H9 (cell line): ENCODE results near the gene STAMBPL1. TPM values are rescaled to one million over a fixed set of nuclear protein-coding genes. Genes with fewer than 3 reads are reported as not detected.

ENCODE experiments used
- DNase-seq: peaks from one replicate; pipeline ENCODE4 v3.0.0-alpha.2; 2017
- H2AFZ ChIP-seq: one replicate; pipeline ENCODE4 v1.6.1; 2013; ENCODE audit warnings: mild to moderate bottlenecking, low read length, control low read depth, moderate library complexity
- H2AK5ac ChIP-seq: 2 replicates; pipeline ENCODE4 v1.6.1; 2013; ENCODE audit warnings: low read length, control low read depth, mixed read lengths; ENCODE audit not compliant: insufficient read length
- H2BK120ac ChIP-seq: one replicate; pipeline ENCODE4 v1.6.1; 2013; ENCODE audit warnings: low read depth, mild to moderate bottlenecking, low read length, control low read depth, inconsistent platforms; ENCODE audit not compliant: poor library complexity, severe bottlenecking
- H2BK12ac ChIP-seq: 2 replicates; pipeline ENCODE4 v1.6.1; 2013; ENCODE audit warnings: low read length, control low read depth, mixed read lengths, low read depth; ENCODE audit not compliant: insufficient read length
- H2BK15ac ChIP-seq: 2 replicates; pipeline ENCODE4 v1.6.1; 2013; ENCODE audit warnings: low read depth, low read length, control low read depth
- H2BK20ac ChIP-seq: one replicate; pipeline ENCODE4 v1.6.1; 2013; ENCODE audit warnings: low read depth, mild to moderate bottlenecking, low read length, control low read depth, inconsistent platforms; ENCODE audit not compliant: poor library complexity, severe bottlenecking
- H2BK5ac ChIP-seq: 2 replicates; pipeline ENCODE4 v1.6.1; 2013; ENCODE audit warnings: low read length, control low read depth, mixed read lengths; ENCODE audit not compliant: insufficient read length
- H3K14ac ChIP-seq: 2 replicates; pipeline ENCODE4 v1.6.1; 2013; ENCODE audit warnings: low read length, control low read depth; ENCODE audit not compliant: insufficient read depth
- H3K18ac ChIP-seq: 2 replicates; pipeline ENCODE4 v1.6.1; 2013; ENCODE audit warnings: low read depth, mild to moderate bottlenecking, mixed read lengths, low read length, control low read depth; ENCODE audit not compliant: insufficient read length
- H3K23ac ChIP-seq: 2 replicates; pipeline ENCODE4 v1.6.1; 2013; ENCODE audit warnings: low read length, control low read depth, mixed read lengths, low read depth; ENCODE audit not compliant: insufficient read length
- H3K23me2 ChIP-seq: 2 replicates; pipeline ENCODE4 v1.6.1; 2013; ENCODE audit warnings: low read depth, mild to moderate bottlenecking, mixed read lengths, low read length, control low read depth; ENCODE audit not compliant: insufficient read length, poor library complexity, severe bottlenecking
- H3K27ac ChIP-seq: 2 replicates; pipeline ENCODE4 v1.5.1; 2013; ENCODE audit warnings: low read length, control low read depth, mixed read lengths, low read depth; ENCODE audit not compliant: insufficient read length
- H3K27me3 ChIP-seq: 2 replicates; pipeline ENCODE4 v1.6.1; 2013; ENCODE audit warnings: low read length, control low read depth, inconsistent platforms; ENCODE audit not compliant: insufficient read depth
- H3K4ac ChIP-seq: 2 replicates; pipeline ENCODE4 v1.6.1; 2013; ENCODE audit warnings: low read depth, mild to moderate bottlenecking, control low read depth, inconsistent platforms, low read length, moderate library complexity
- H3K4me1 ChIP-seq: 2 replicates; pipeline ENCODE4 v1.6.1; 2013; ENCODE audit warnings: low read length, control low read depth, inconsistent platforms; ENCODE audit not compliant: insufficient read depth
- H3K4me2 ChIP-seq: 2 replicates; pipeline ENCODE4 v1.6.1; 2013; ENCODE audit warnings: low read length, control low read depth, mixed read lengths; ENCODE audit not compliant: insufficient read length, insufficient read depth
- H3K56ac ChIP-seq: 2 replicates; pipeline ENCODE4 v1.6.1; 2013; ENCODE audit warnings: low read depth, mild to moderate bottlenecking, mixed read lengths, low read length, control low read depth; ENCODE audit not compliant: insufficient read length
- H3K79me1 ChIP-seq: 2 replicates; pipeline ENCODE4 v1.6.1; 2013; ENCODE audit warnings: low read depth, mild to moderate bottlenecking, moderate library complexity, low read length, control low read depth, inconsistent platforms; ENCODE audit not compliant: insufficient read depth, poor library complexity, severe bottlenecking
- H3K79me2 ChIP-seq: 2 replicates; pipeline ENCODE4 v1.6.1; 2013; ENCODE audit warnings: low read length, control low read depth, inconsistent platforms; ENCODE audit not compliant: insufficient read depth
- H3K9ac ChIP-seq: 2 replicates; pipeline ENCODE4 v1.6.1; 2013; ENCODE audit warnings: low read length, control low read depth, mixed read lengths; ENCODE audit not compliant: insufficient read length; ENCODE audit errors: extremely low read depth
- H3K9me3 ChIP-seq: one replicate; pipeline ENCODE4 v1.6.1; 2013; ENCODE audit warnings: low read depth, low read length, inconsistent platforms; ENCODE audit not compliant: control insufficient read depth
- H3T11ph ChIP-seq: one replicate; pipeline ENCODE4 v1.6.1; 2013; ENCODE audit warnings: mild to moderate bottlenecking, low read length, control low read depth, inconsistent platforms
- H4K20me1 ChIP-seq: one replicate; pipeline ENCODE4 v1.6.1; 2013; ENCODE audit not compliant: control insufficient read depth, insufficient read length, insufficient read depth
- H4K5ac ChIP-seq: 2 replicates; pipeline ENCODE4 v1.6.1; 2013; ENCODE audit warnings: low read depth, mild to moderate bottlenecking, mixed read lengths, low read length, control low read depth; ENCODE audit not compliant: insufficient read length
- H4K8ac ChIP-seq: replicated peaks from 2 replicates; pipeline ENCODE4 v1.6.1; 2013; ENCODE audit warnings: low read length, control low read depth, mixed read lengths, low read depth; ENCODE audit not compliant: insufficient read length
- H4K91ac ChIP-seq: 2 replicates; pipeline ENCODE4 v1.6.1; 2013; ENCODE audit warnings: low read depth, mild to moderate bottlenecking, moderate library complexity, mixed read lengths, low read length, control low read depth; ENCODE audit not compliant: insufficient read length
- H3K27ac Mint-ChIP-seq, 3 experiments: 2 replicates in 2 of 3; 3 replicates in 1 of 3; pipeline ENCODE4 v1.8.0; 2020 to 2021; ENCODE audit warnings: mixed read lengths in 3 of 3, mild to moderate bottlenecking in 1 of 3, moderate library complexity in 1 of 3
- H3K27me3 Mint-ChIP-seq: 2 replicates; pipeline ENCODE4 v1.8.0; 2021; ENCODE audit warnings: low read depth, mild to moderate bottlenecking, moderate library complexity, mixed read lengths
- H3K36me3 Mint-ChIP-seq, 3 experiments: 2 replicates in 2 of 3; 3 replicates in 1 of 3; pipeline ENCODE4 v1.8.0; 2020 to 2021; ENCODE audit warnings: low read depth in 3 of 3, mixed read lengths in 3 of 3; ENCODE audit not compliant: insufficient read depth in 1 of 3
- H3K4me1 Mint-ChIP-seq, 2 experiments: 2 replicates each; pipeline ENCODE4 v1.8.0; 2020; ENCODE audit warnings: mixed read lengths in 2 of 2
- H3K4me3 Mint-ChIP-seq, 2 experiments: 2 replicates in 1 of 2; 3 replicates in 1 of 2; pipeline ENCODE4 v1.8.0; 2020 to 2021; ENCODE audit warnings: mild to moderate bottlenecking in 2 of 2, mixed read lengths in 2 of 2, moderate library complexity in 1 of 2
- H3K9me3 Mint-ChIP-seq, 2 experiments: 2 replicates in 1 of 2; 3 replicates in 1 of 2; pipeline ENCODE4 v1.8.0; 2020; ENCODE audit warnings: mild to moderate bottlenecking in 2 of 2, mixed read lengths in 2 of 2, moderate library complexity in 1 of 2
- WGBS: extraction: QIAGEN DNeasy Blood & Tissue Kit; methylation state at CpG from one replicate; pipeline ENCODE4 v1.1.7; 2013; ENCODE audit warnings: missing lambda C conversion rate, low lambda C conversion rate, mixed read lengths; ENCODE audit not compliant: insufficient read length; ENCODE audit errors: extremely low coverage; 5-methylcytosine and 5-hydroxymethylcytosine counted together
- total RNA-seq: library from RNA; stranded (reverse); gene quantifications from 2 replicates; pipeline ENCODE4 v1.2.1, GENCODE V29; 2021
- TF ChIP-seq, protein P1 (sequence below): fragments of 200-600 bp; sonication (generic); conservative IDR thresholded peaks from 3 replicates; pipeline ENCODE4 v1.8.0; 2021; ENCODE audit warnings: antibody characterized with exemption, mild to moderate bottlenecking

Gene STAMBPL1
- total RNA-seq, 1 experiment from 2014 or later: 3.2 TPM

DNA sequence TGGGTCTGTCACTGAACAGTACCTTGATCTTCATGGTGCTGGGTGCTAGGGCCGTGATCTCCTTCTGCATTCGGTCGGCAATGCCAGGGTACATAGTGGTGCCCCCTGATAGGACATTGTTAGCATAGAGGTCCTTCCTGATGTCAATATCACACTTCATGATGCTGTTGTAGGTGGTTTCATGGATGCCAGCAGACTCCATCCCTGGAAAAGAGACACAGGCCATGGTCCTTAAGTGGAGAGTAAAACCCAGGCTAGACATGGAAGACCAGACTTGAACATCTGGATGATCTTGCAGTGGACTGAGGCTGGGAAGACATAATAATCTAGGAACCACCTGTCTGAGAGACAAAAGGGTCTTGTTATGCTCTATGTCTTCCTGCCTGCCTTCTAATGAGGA is 58.0 kb downstream of the STAMBPL1 start:
- no peaks in the 10 kb centered on the region for H3K23me2 ChIP-seq
- no peaks in the 10 kb centered on the region for H3K36me3 Mint-ChIP-seq
- H3K23ac ChIP-seq: no peak overlapping the region
- WGBS: no CpG with 5 or more reads among the region's 3 CpGs
- H3K9me3 Mint-ChIP-seq: no peaks in the 10 kb centered on the region
- H3K4me1 ChIP-seq: no peaks in the 10 kb centered on the region
- no peak overlapping the region for H2BK5ac ChIP-seq
- no peak overlapping the region for H2BK120ac ChIP-seq
- no peak overlapping the region for H3K4me3 Mint-ChIP-seq
- no peak overlapping the region for H3T11ph ChIP-seq
- no peaks in the 10 kb centered on the region for H3K79me2 ChIP-seq
- H2BK15ac ChIP-seq: no peak overlapping the region
- H3K18ac ChIP-seq: no peak overlapping the region
- TF ChIP-seq, protein P1, sequence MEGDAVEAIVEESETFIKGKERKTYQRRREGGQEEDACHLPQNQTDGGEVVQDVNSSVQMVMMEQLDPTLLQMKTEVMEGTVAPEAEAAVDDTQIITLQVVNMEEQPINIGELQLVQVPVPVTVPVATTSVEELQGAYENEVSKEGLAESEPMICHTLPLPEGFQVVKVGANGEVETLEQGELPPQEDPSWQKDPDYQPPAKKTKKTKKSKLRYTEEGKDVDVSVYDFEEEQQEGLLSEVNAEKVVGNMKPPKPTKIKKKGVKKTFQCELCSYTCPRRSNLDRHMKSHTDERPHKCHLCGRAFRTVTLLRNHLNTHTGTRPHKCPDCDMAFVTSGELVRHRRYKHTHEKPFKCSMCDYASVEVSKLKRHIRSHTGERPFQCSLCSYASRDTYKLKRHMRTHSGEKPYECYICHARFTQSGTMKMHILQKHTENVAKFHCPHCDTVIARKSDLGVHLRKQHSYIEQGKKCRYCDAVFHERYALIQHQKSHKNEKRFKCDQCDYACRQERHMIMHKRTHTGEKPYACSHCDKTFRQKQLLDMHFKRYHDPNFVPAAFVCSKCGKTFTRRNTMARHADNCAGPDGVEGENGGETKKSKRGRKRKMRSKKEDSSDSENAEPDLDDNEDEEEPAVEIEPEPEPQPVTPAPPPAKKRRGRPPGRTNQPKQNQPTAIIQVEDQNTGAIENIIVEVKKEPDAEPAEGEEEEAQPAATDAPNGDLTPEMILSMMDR: no peak
- H4K5ac ChIP-seq: no peak overlapping the region
- H2BK20ac ChIP-seq: no peak overlapping the region
- no peak overlapping the region for H3K27ac Mint-ChIP-seq
- H2BK12ac ChIP-seq: no peak overlapping the region
- H3K14ac ChIP-seq: no peak overlapping the region
- H3K27me3 Mint-ChIP-seq: no peaks in the 10 kb centered on the region
- peaks cover 7 to 9% of the 10 kb centered on the region in 2 experiments; a peak in 3 of 4 replicates for H3K4me1 Mint-ChIP-seq
- H3K79me1 ChIP-seq: no peaks in the 10 kb centered on the region
- no peak overlapping the region for H4K91ac ChIP-seq
- H2AK5ac ChIP-seq: no peak overlapping the region
- no peak overlapping the region for H3K9ac ChIP-seq
- H3K4me2 ChIP-seq: no peak overlapping the region
- H3K27me3 ChIP-seq: no peaks in the 10 kb centered on the region
- no peak overlapping the region for H4K8ac ChIP-seq
- no peak overlapping the region for H3K56ac ChIP-seq
- no peak overlapping the region for H2AFZ ChIP-seq
- H3K9me3 ChIP-seq: no peaks in the 10 kb centered on the region
- no peak overlapping the region for H3K4ac ChIP-seq
- no peak overlapping the region for H3K27ac ChIP-seq
- no peak for DNase-seq
- H4K20me1 ChIP-seq: no peaks in the 10 kb centered on the region
